IMR-90 (cell line): Measurements from ENCODE around the gene PPP1R13L. TPM values are rescaled to one million over a fixed set of nuclear protein-coding genes. Genes with fewer than 3 reads are reported as not detected.

Source experiments
- ATAC-seq: fragments of 200-7000 bp; cut with Tn5 transposase; 2 replicates; pipeline ENCODE4 v1.9.1; 2020; ENCODE audit warnings: low read depth, mild to moderate bottlenecking, moderate library complexity
- BruUV-seq: library from RNA; stranded (reverse); fragments of 400-500 nt; replicated peaks from 2 replicates; lab custom pipeline; 2021; lab: Mats Ljungman, UMichigan
- CTCF ChIA-PET: fragments of 300-600 bp; formaldehyde crosslinking; extraction: SDS; loops from one replicate; lab custom pipeline; 2021; ENCODE audit warnings: antibody characterized with exemption; lab: Yijun Ruan, JAX
- POLR2A ChIA-PET: fragments of 300-600 bp; sonication (Branson Sonifier 250); formaldehyde crosslinking; loops from one replicate; lab custom pipeline; 2022; ENCODE audit warnings: antibody characterized with exemption; ENCODE audit not compliant: unreplicated experiment; lab: Charles Lee
- DNase-seq: peaks from one replicate; pipeline ENCODE4 v3.0.0; 2013
- H2AFZ ChIP-seq: replicated peaks from 2 replicates; pipeline ENCODE3; 2013; ENCODE audit warnings: low read length, mild to moderate bottlenecking; ENCODE audit not compliant: poor library complexity
- H2AK5ac ChIP-seq: 2 replicates; pipeline ENCODE4 v1.6.1; 2013; ENCODE audit warnings: low read depth, low read length, inconsistent platforms
- H2AK9ac ChIP-seq: replicated peaks from 2 replicates; pipeline ENCODE3; 2013; ENCODE audit warnings: mild to moderate bottlenecking, low read depth, low read length, moderate library complexity; ENCODE audit not compliant: poor library complexity
- H2BK120ac ChIP-seq: 2 replicates; pipeline ENCODE4 v1.6.1; 2013; ENCODE audit warnings: low read depth, low read length, inconsistent platforms
- H2BK15ac ChIP-seq: 3 replicates; pipeline ENCODE4 v1.6.1; 2013; ENCODE audit warnings: low read depth, low read length, inconsistent platforms
- H2BK20ac ChIP-seq: 2 replicates; pipeline ENCODE4 v1.6.1; 2013; ENCODE audit warnings: low read depth, mild to moderate bottlenecking, inconsistent platforms, low read length, moderate library complexity
- H2BK5ac ChIP-seq: 2 replicates; pipeline ENCODE4 v1.6.1; 2013; ENCODE audit warnings: mild to moderate bottlenecking, low read depth, low read length, inconsistent platforms; ENCODE audit not compliant: poor library complexity, severe bottlenecking
- H3K14ac ChIP-seq: replicated peaks from 2 replicates; pipeline ENCODE4 v1.6.1; 2013; ENCODE audit warnings: low read depth, low read length, inconsistent platforms
- H3K18ac ChIP-seq: 2 replicates; pipeline ENCODE4 v1.6.1; 2013; ENCODE audit warnings: low read depth, low read length, control low read depth
- H3K23ac ChIP-seq: 2 replicates; pipeline ENCODE4 v1.6.1; 2013; ENCODE audit warnings: low read depth, low read length, inconsistent platforms
- H3K27ac ChIP-seq: 2 replicates; pipeline ENCODE4 v1.5.1; 2013; ENCODE audit warnings: mild to moderate bottlenecking, control low read depth, low read length; ENCODE audit not compliant: insufficient read depth
- H3K27me3 ChIP-seq: 2 replicates; pipeline ENCODE4 v1.6.1; 2013; ENCODE audit warnings: low read length; ENCODE audit not compliant: control insufficient read depth, insufficient read depth
- H3K36me3 ChIP-seq: 2 replicates; pipeline ENCODE4 v1.6.1; 2013; ENCODE audit warnings: low read length, mixed read lengths; ENCODE audit not compliant: control insufficient read depth, insufficient read depth
- H3K4ac ChIP-seq: 2 replicates; pipeline ENCODE4 v1.6.1; 2013; ENCODE audit warnings: low read depth, low read length, inconsistent platforms
- H3K4me1 ChIP-seq: 2 replicates; pipeline ENCODE4 v1.6.1; 2013; ENCODE audit warnings: low read length, mixed read lengths; ENCODE audit not compliant: control insufficient read depth, insufficient read depth
- H3K4me2 ChIP-seq: 2 replicates; pipeline ENCODE4 v1.6.1; 2013; ENCODE audit warnings: low read depth, mild to moderate bottlenecking, control low read depth, low read length, moderate library complexity
- H3K4me3 ChIP-seq: 2 replicates; pipeline ENCODE4 v1.5.1; 2013; ENCODE audit warnings: low read depth, mild to moderate bottlenecking, control low read depth, low read length, moderate library complexity; ENCODE audit not compliant: insufficient read depth
- H3K56ac ChIP-seq: 2 replicates; pipeline ENCODE4 v1.6.1; 2013; ENCODE audit warnings: low read length, inconsistent platforms; ENCODE audit not compliant: insufficient read depth; ENCODE audit errors: extremely low read depth
- H3K79me1 ChIP-seq, 2 experiments: 2 replicates each; pipeline ENCODE4 v1.6.1; 2013; ENCODE audit warnings: low read length in 2 of 2, inconsistent platforms in 1 of 2, low read depth in 1 of 2
- H3K9ac ChIP-seq: 2 replicates; pipeline ENCODE4 v1.6.1; 2013; ENCODE audit warnings: low read depth, low read length, control low read depth
- H3K9me1 ChIP-seq: 2 replicates; pipeline ENCODE4 v1.6.1; 2013; ENCODE audit warnings: low read length, inconsistent platforms; ENCODE audit not compliant: insufficient read depth
- H3K9me3 ChIP-seq: 2 replicates; pipeline ENCODE4 v1.6.1; 2013; ENCODE audit warnings: low read length; ENCODE audit not compliant: control insufficient read depth, insufficient read depth
- H4K20me1 ChIP-seq: 2 replicates; pipeline ENCODE4 v1.6.1; 2013; ENCODE audit warnings: low read length, inconsistent platforms; ENCODE audit not compliant: insufficient read depth
- H4K5ac ChIP-seq: 2 replicates; pipeline ENCODE4 v1.6.1; 2013; ENCODE audit warnings: mild to moderate bottlenecking, low read depth, low read length, control low read depth
- H4K8ac ChIP-seq, 2 experiments: 2 replicates each; pipeline ENCODE4 v1.6.1; 2013; ENCODE audit warnings: low read depth in 2 of 2, low read length in 2 of 2, control low read depth in 1 of 2, inconsistent platforms in 1 of 2
- H4K91ac ChIP-seq: 2 replicates; pipeline ENCODE4 v1.6.1; 2013; ENCODE audit warnings: low read depth, low read length, inconsistent platforms; ENCODE audit not compliant: insufficient read depth
- BHLHE40 ChIP-seq: fragments of 150-350 bp; IDR thresholded peaks from 2 replicates; pipeline ENCODE4 v1.6.1; 2016; ENCODE audit warnings: mild to moderate bottlenecking, low read depth, low read length
- CHD1 ChIP-seq: IDR thresholded peaks from 2 replicates; pipeline ENCODE4 v1.6.1; 2012; ENCODE audit warnings: low read depth, low read length, improper control_type of control experiment
- CTCF ChIP-seq: conservative IDR thresholded peaks from 2 replicates; pipeline ENCODE4 v1.5.1; 2012; ENCODE audit warnings: mild to moderate bottlenecking, low read depth, low read length, improper control_type of control experiment
- FOS ChIP-seq: fragments of 150-350 bp; IDR thresholded peaks from 2 replicates; pipeline ENCODE4 v1.6.1; 2016; ENCODE audit warnings: low read depth, low read length
- MAFK ChIP-seq: IDR thresholded peaks from 2 replicates; pipeline ENCODE4 v1.6.1; 2012; ENCODE audit warnings: low read depth, low read length, improper control_type of control experiment
- MAZ ChIP-seq: IDR thresholded peaks from 2 replicates; pipeline ENCODE4 v1.6.1; 2012; ENCODE audit warnings: low read depth, mild to moderate bottlenecking, low read length, improper control_type of control experiment, moderate library complexity, borderline replicate concordance
- MXI1 ChIP-seq: IDR thresholded peaks from 2 replicates; pipeline ENCODE4 v1.6.1; 2012; ENCODE audit warnings: low read depth, mild to moderate bottlenecking, low read length, moderate library complexity, borderline replicate concordance
- NFE2L2 ChIP-seq: fragments of 150-350 bp; IDR thresholded peaks from 2 replicates; pipeline ENCODE4 v1.6.1; 2016; ENCODE audit warnings: low read depth, mild to moderate bottlenecking, low read length
- POLR2A ChIP-seq: IDR thresholded peaks from 2 replicates; pipeline ENCODE4 v1.6.1; 2012; ENCODE audit warnings: mild to moderate bottlenecking, low read depth, low read length
- RAD21 ChIP-seq: IDR thresholded peaks from 2 replicates; pipeline ENCODE4 v1.6.1; 2012; ENCODE audit warnings: low read length, improper control_type of control experiment
- RCOR1 ChIP-seq: IDR thresholded peaks from 2 replicates; pipeline ENCODE4 v1.6.1; 2012; ENCODE audit warnings: mild to moderate bottlenecking, low read length, improper control_type of control experiment; ENCODE audit not compliant: insufficient replicate concordance
- RFX5 ChIP-seq: IDR thresholded peaks from 2 replicates; pipeline ENCODE4 v1.8.0; 2012; ENCODE audit warnings: low read depth, mild to moderate bottlenecking, low read length, moderate library complexity
- SMC3 ChIP-seq: fragments of 150-350 bp; IDR thresholded peaks from 2 replicates; pipeline ENCODE4 v1.6.1; 2016; ENCODE audit warnings: low read depth, mild to moderate bottlenecking, antibody characterized with exemption, low read length, moderate library complexity
- USF2 ChIP-seq: fragments of 150-350 bp; IDR thresholded peaks from 2 replicates; pipeline ENCODE4 v1.6.1; 2017; ENCODE audit warnings: mild to moderate bottlenecking, antibody characterized with exemption, low read length, low read depth
- WGBS, 2 experiments: methylation state at CpG; one replicate each; pipeline versions ENCODE4 v1.1.5 to v1.1.7; 2013; ENCODE audit warnings: missing lambda C conversion rate in 2 of 2; ENCODE audit not compliant: insufficient read length in 1 of 2; ENCODE audit errors: extremely low coverage in 2 of 2; 5-methylcytosine and 5-hydroxymethylcytosine counted together
- dilution Hi-C: fragments of 300-500 bp; cut with HindIII; formaldehyde crosslinking; loops from one replicate; pipeline ENCODE4 v1.14.3; 2018; ENCODE audit warnings: low sequenced_read_pairs; ENCODE audit not compliant: unreplicated experiment
- in situ Hi-C: fragments of 300-500 bp; cut with MboI; formaldehyde crosslinking; loops from 3 replicates; pipeline ENCODE4 v1.14.3; 2019; ENCODE audit warnings: low sequenced_read_pairs, inconsistent platforms, mixed read lengths
- intact Hi-C: fragments of 100-400 bp; cut with micrococcal nuclease; formaldehyde crosslinking; loops from 2 replicates; pipeline ENCODE4 v1.10.0; 2022
- polyA plus RNA-seq, 3 experiments: library from polyadenylated mRNA; depleted of rRNA; stranded (reverse); fragments of >200 nt; gene quantifications; 2 replicates each; pipeline ENCODE4 v1.2.3, GENCODE V29; 2012; ENCODE audit warnings: low replicate concordance in 1 of 3
- total RNA-seq: library from RNA; depleted of rRNA; stranded (reverse); fragments of >200 nt; gene quantifications from 2 replicates; pipeline ENCODE4 v1.2.3, GENCODE V29; 2012

PPP1R13L gene
- total and polyA plus RNA-seq, 2 of the 4 experiments (the other 2 are of a cell fraction) = 3.0 to 13.3 TPM

GRCh38 chr19:45448425-45448756, 43.5 kb upstream of the PPP1R13L start:
- peaks cover 10% of the 10 kb centered on the region for H3K4me1 ChIP-seq
- no peak overlapping the region for H4K8ac ChIP-seq
- DNase-seq = no peak
- H2BK15ac ChIP-seq = no peak overlapping the region
- no peak overlapping the region for H3K23ac ChIP-seq
- H3K18ac ChIP-seq = no peak overlapping the region
- intact Hi-C loops (no loop called here), in situ Hi-C loops (no loop called here), dilution Hi-C loops (no loop called here)
- ChIA-PET CTCF (interaction anchor here (0.5 to 1.5 kb wide), 3 partner anchors 9 to 197 kb away, joined by 3 to 7 read pairs (median 4); no protein-coding TSS in a partner anchor), POLR2A (no interaction called here)
- H4K5ac ChIP-seq = no peak overlapping the region
- H2BK20ac ChIP-seq = no peak overlapping the region
- H3K56ac ChIP-seq = no peak overlapping the region
- H2AFZ ChIP-seq = no peak overlapping the region
- peaks cover 0 to 28% of the 10 kb centered on the region in 2 experiments; a peak in 1 of 4 replicates for H3K79me1 ChIP-seq
- no peak overlapping the region for H2AK9ac ChIP-seq
- no peaks in the 10 kb centered on the region for H3K36me3 ChIP-seq
- no peak overlapping the region for H2BK120ac ChIP-seq
- BruUV-seq = no TSS peak
- no peak overlapping the region for H3K4ac ChIP-seq
- H3K9me1 ChIP-seq = peaks cover 7% of the 10 kb centered on the region; the same call in 1 of the 2 replicates
- H2BK5ac ChIP-seq = no peak overlapping the region
- TF ChIP-seq BHLHE40 = no peak
- TF ChIP-seq RFX5 = no peak
- no peak for TF ChIP-seq RAD21
- no peak for TF ChIP-seq USF2
- no peak for TF ChIP-seq NFE2L2
- no peak for TF ChIP-seq SMC3
- TF ChIP-seq POLR2A = no peak
- TF ChIP-seq MAZ = no peak
- TF ChIP-seq CTCF = no peak
- no peak for TF ChIP-seq CHD1
- TF ChIP-seq MXI1 = no peak
- no peak for TF ChIP-seq FOS
- no peak for TF ChIP-seq MAFK
- no peak for TF ChIP-seq RCOR1
- H3K14ac ChIP-seq = no peak overlapping the region
- H3K27me3 ChIP-seq = no peaks in the 10 kb centered on the region
- H3K27ac ChIP-seq = no peak overlapping the region
- no CpG with 5 or more reads among the region's 3 CpGs for WGBS, 2 experiments
- H3K4me2 ChIP-seq = no peak overlapping the region
- H3K9ac ChIP-seq = no peak overlapping the region
- H4K20me1 ChIP-seq = no peaks in the 10 kb centered on the region
- no peak overlapping the region for H4K91ac ChIP-seq
- H3K4me3 ChIP-seq = no peak overlapping the region
- no peak for ATAC-seq
- no peak overlapping the region for H2AK5ac ChIP-seq
- no peaks in the 10 kb centered on the region for H3K9me3 ChIP-seq
